Hepatocyte (in vitro differentiated cells): ENCODE data around the gene ZFC3H1. TPM values are rescaled to one million over a fixed set of nuclear protein-coding genes. Genes with fewer than 3 reads are reported as not detected.

Source experiments
- DNase-seq: peaks from one replicate; pipeline ENCODE4 v3.0.0-alpha.2; 2016; ENCODE audit warnings: low spot score
- H2AFZ ChIP-seq: fragments of 200-600 bp; sonication (generic); 2 replicates; pipeline ENCODE4 v1.6.0; 2016; ENCODE audit warnings: antibody characterized with exemption, mild to moderate bottlenecking
- H3K27ac ChIP-seq: fragments of 200-600 bp; sonication (generic); 2 replicates; pipeline ENCODE4 v1.5.1; 2016; ENCODE audit warnings: mild to moderate bottlenecking
- H3K27me3 ChIP-seq: fragments of 200-600 bp; sonication (generic); 2 replicates; pipeline ENCODE4 v1.6.1; 2016
- H3K36me3 ChIP-seq: fragments of 200-600 bp; sonication (generic); replicated peaks from 2 replicates; pipeline ENCODE4 v1.5.1; 2016; ENCODE audit warnings: low read depth; ENCODE audit not compliant: insufficient read depth
- H3K4me1 ChIP-seq: fragments of 200-600 bp; sonication (generic); 2 replicates; pipeline ENCODE4 v1.5.1; 2016; ENCODE audit warnings: mild to moderate bottlenecking, moderate library complexity; ENCODE audit not compliant: insufficient read depth
- H3K4me2 ChIP-seq: fragments of 200-600 bp; sonication (generic); 2 replicates; pipeline ENCODE4 v1.6.0; 2016
- H3K4me3 ChIP-seq: fragments of 200-600 bp; sonication (generic); 2 replicates; pipeline ENCODE4 v1.5.1; 2016; ENCODE audit warnings: mild to moderate bottlenecking
- H3K79me2 ChIP-seq: fragments of 200-600 bp; sonication (generic); 2 replicates; pipeline ENCODE4 v1.6.0; 2017; ENCODE audit warnings: mild to moderate bottlenecking
- H3K9me2 ChIP-seq: fragments of 200-600 bp; sonication (generic); replicated peaks from 2 replicates; pipeline ENCODE4 v1.6.0; 2017; ENCODE audit warnings: mild to moderate bottlenecking; ENCODE audit not compliant: insufficient read depth
- H3K9me3 ChIP-seq: fragments of 200-600 bp; sonication (generic); 2 replicates; pipeline ENCODE4 v1.5.1; 2016; ENCODE audit warnings: low read depth, mild to moderate bottlenecking
- H4K20me1 ChIP-seq: fragments of 200-600 bp; sonication (generic); 2 replicates; pipeline ENCODE4 v1.6.0; 2016; ENCODE audit warnings: mild to moderate bottlenecking; ENCODE audit not compliant: insufficient read depth, poor library complexity, severe bottlenecking
- CTCF ChIP-seq: fragments of 200-600 bp; sonication (generic); IDR thresholded peaks from 2 replicates; pipeline ENCODE4 v1.5.1; 2016; ENCODE audit warnings: antibody characterized with exemption, mild to moderate bottlenecking; ENCODE audit not compliant: poor library complexity
- EZH2 ChIP-seq: fragments of 200-600 bp; sonication (generic); IDR thresholded peaks from 2 replicates; pipeline ENCODE4 v1.6.1; 2016; ENCODE audit warnings: antibody characterized with exemption, mild to moderate bottlenecking, borderline replicate concordance
- EZH2phosphoT487 ChIP-seq: fragments of 200-600 bp; sonication (generic); IDR thresholded peaks from one replicate; pipeline ENCODE4 v1.6.1; 2018; ENCODE audit warnings: antibody characterized with exemption, mild to moderate bottlenecking, low read depth, moderate library complexity; ENCODE audit not compliant: unreplicated experiment, severe bottlenecking
- WGBS: methylation state at CpG from one replicate; pipeline ENCODE4 v1.1.6; 2016; ENCODE audit warnings: low lambda C conversion rate; ENCODE audit errors: missing lambda C conversion rate; 5-methylcytosine and 5-hydroxymethylcytosine counted together
- polyA plus RNA-seq: library from polyadenylated mRNA; unstranded; fragments of >200 nt; fragmentation: Nextera tagmentation; extraction: Ambion mirVana; gene quantifications from 2 replicates; pipeline ENCODE4 v1.2.1, GENCODE V29; 2016
- total RNA-seq: library from RNA; depleted of rRNA; stranded (reverse); fragments of >200 nt; gene quantifications from 2 replicates; pipeline ENCODE4 v1.2.3, GENCODE V29; 2014

ZFC3H1 gene
- total and polyA plus RNA-seq, 2 experiments from 2014 or later: 28.0 to 48.6 TPM

DNA sequence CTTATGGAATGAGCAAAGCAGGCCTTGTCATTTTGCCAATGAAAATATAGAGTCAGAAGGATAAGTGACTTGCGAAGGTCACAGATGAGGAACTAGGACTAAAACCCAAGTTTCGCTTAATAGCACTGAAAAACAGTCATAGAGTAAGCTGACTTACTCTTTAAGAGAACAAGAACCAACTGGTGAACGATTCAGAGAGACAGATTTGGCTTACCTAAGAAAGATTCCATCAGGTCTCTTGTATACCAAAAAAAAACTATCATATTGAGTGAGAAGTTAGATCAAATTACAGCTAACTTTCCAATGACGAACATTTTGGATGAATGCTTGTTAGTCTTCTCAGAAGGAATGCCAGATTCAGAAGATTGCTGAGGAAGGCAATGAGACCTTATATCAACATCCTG, 74.2 kb downstream of the ZFC3H1 start:
- H3K79me2 ChIP-seq: no peaks in the 10 kb centered on the region
- TF ChIP-seq CTCF (no peak), EZH2phosphoT487 (no peak), EZH2 (no peak)
- no peaks in the 10 kb centered on the region for H3K36me3 ChIP-seq
- H3K27me3 ChIP-seq: no peaks in the 10 kb centered on the region
- H3K9me2 ChIP-seq: no peaks in the 10 kb centered on the region
- H3K4me2 ChIP-seq: no peak overlapping the region
- no peak for DNase-seq
- H4K20me1 ChIP-seq: no peaks in the 10 kb centered on the region
- H3K4me3 ChIP-seq: no peak overlapping the region
- WGBS: 87% methylated on average over 4 of the region's 4 CpGs
- no peak overlapping the region for H3K27ac ChIP-seq
- no peaks in the 10 kb centered on the region for H3K4me1 ChIP-seq
- H2AFZ ChIP-seq: no peak overlapping the region
- H3K9me3 ChIP-seq: no peaks in the 10 kb centered on the region

GRCh38 chr12:71587012-71587411, 76.6 kb downstream of the ZFC3H1 start:
- TF ChIP-seq EZH2phosphoT487: no peak
- TF ChIP-seq EZH2: no peak
- TF ChIP-seq CTCF: no peak
- Histone ChIP-seq H3K27me3 (no peaks in the 10 kb centered on the region), H3K4me3 (no peak overlapping the region), H2AFZ (no peak overlapping the region), H4K20me1 (no peaks in the 10 kb centered on the region), H3K9me2 (no peaks in the 10 kb centered on the region), H3K27ac (no peak overlapping the region), H3K36me3 (no peaks in the 10 kb centered on the region), H3K79me2 (no peaks in the 10 kb centered on the region), H3K4me2 (no peak overlapping the region), H3K4me1 (no peaks in the 10 kb centered on the region), H3K9me3 (no peaks in the 10 kb centered on the region)
- DNase-seq: no peak
- 98% methylated on average over 2 of the region's 2 CpGs for WGBS

DNA sequence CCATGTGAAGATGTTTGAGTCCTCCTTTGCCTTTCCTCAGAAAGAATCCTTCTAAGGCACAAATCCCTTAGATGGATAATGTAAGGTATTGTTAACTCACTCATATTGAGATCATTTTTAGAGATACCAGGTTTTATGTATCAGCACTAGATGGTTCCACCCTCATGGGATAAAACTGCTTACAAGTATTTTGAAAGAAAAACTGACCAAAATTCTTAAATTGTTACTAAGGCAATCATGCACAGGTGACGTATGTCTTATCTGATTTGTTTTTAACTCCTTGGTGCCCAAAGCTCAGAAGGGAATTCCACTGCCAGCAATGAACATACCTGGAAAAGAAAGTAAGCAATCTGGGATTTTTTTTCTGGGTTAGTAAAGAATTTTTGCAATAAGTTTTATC, 78.4 kb downstream of the ZFC3H1 start:
- Histone ChIP-seq H3K79me2 (no peaks in the 10 kb centered on the region), H2AFZ (no peak overlapping the region), H3K4me2 (no peak overlapping the region), H3K27me3 (no peaks in the 10 kb centered on the region), H3K9me3 (no peaks in the 10 kb centered on the region), H3K36me3 (no peaks in the 10 kb centered on the region), H3K4me3 (no peak overlapping the region), H3K9me2 (no peaks in the 10 kb centered on the region), H3K4me1 (no peaks in the 10 kb centered on the region), H4K20me1 (no peaks in the 10 kb centered on the region), H3K27ac (no peak overlapping the region)
- no peak for DNase-seq
- TF ChIP-seq CTCF: no peak
- 46% methylated on average over 1 of the region's 1 CpG for WGBS

DNA sequence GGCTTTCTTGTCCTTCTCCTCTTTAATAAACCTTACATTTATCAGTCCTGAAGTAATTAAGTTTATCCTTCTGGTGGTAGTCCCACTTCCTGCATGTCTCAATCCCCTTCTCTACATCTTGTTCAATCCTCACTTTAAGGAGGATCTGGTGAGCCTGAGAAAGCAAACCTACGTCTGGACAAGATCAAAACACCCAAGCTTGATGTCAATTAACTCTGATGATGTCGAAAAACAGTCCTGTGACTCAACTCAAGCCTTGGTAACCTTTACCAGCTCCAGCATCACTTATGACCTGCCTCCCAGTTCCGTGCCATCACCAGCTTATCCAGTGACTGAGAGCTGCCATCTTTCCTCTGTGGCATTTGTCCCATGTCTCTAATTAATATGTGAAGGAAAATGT, 79.3 kb downstream of the ZFC3H1 start:
- no peaks in the 10 kb centered on the region for H3K36me3 ChIP-seq
- no peak overlapping the region for H2AFZ ChIP-seq
- TF ChIP-seq EZH2 (no peak), EZH2phosphoT487 (no peak), CTCF (no peak)
- no peaks in the 10 kb centered on the region for H3K9me2 ChIP-seq
- 68% methylated on average over 3 of the region's 3 CpGs for WGBS
- H4K20me1 ChIP-seq: no peaks in the 10 kb centered on the region
- H3K4me2 ChIP-seq: no peak overlapping the region
- no peaks in the 10 kb centered on the region for H3K9me3 ChIP-seq
- H3K27me3 ChIP-seq: no peaks in the 10 kb centered on the region
- no peaks in the 10 kb centered on the region for H3K4me1 ChIP-seq
- no peak overlapping the region for H3K27ac ChIP-seq
- no peak overlapping the region for H3K4me3 ChIP-seq
- H3K79me2 ChIP-seq: no peaks in the 10 kb centered on the region
- no peak for DNase-seq
